ENCODE measurements around the gene ANP32B.

- TF ChIP-seq EZH2 (IDR thresholded peaks at IDR 0.05; ENCODE audit: low read length): no peak
- no peak for TF ChIP-seq CTCF (optimal IDR thresholded peaks at IDR 0.05 in 1 of 3, IDR thresholded peaks at IDR 0.05 in 1 of 3, conservative IDR thresholded peaks at IDR 0.05 in 1 of 3; ENCODE audit: extremely low read depth in 1 of 3, insufficient read depth in 2 of 3, low read length in 3 of 3)
These were observed 25.6 kb downstream of the ANP32B start for GRCh38 chr9:98008764-98009163.
